HG02973 (cell line): Measurements from ENCODE around the gene PTPRO.

Experiments used
- ATAC-seq: cut with Tn5 transposase; IDR thresholded peaks from one replicate; pipeline ENCODE4 v1.9.1; 2021; ENCODE audit warnings: moderate library complexity; ENCODE audit not compliant: unreplicated experiment

The PTPRO gene

DNA sequence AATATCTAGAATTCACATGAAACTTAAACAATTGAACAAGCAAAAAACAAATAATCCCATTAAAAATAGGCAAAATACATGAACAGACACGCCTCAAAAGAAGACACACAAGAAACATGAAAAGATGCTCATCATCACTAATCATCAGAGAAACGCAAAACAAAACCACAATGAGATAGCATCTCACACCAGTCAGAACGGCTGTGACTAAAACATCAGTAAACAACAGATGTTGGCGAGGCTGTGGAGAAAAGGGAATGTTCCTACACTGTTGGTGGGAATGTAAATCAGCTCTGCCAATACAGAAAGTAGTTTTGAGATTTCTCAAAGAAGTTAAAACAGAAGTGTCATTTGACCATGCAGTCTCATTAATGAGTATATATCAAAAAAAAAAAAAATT lies 121.3 kb downstream of the PTPRO start:
- ATAC-seq = no peak

DNA sequence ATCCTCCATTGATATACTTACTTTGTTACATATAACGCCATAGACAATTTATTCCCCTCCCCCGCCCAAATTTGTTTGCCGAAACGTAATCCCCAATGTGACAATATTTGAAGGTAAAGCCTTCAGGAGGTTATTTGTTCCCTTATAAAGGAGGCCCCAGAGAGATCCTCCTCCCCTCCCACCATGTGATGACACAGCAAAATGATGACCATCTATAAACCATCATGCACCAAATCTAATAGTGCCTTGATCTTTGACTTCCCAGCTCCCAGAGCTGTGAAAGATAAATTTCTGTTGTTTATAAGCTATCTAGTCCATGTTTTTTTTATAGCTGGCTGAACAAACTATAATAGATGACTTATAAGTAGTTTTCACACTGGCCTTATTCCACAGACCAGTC lies 122.2 kb downstream of the PTPRO start:
- ATAC-seq = no peak

DNA sequence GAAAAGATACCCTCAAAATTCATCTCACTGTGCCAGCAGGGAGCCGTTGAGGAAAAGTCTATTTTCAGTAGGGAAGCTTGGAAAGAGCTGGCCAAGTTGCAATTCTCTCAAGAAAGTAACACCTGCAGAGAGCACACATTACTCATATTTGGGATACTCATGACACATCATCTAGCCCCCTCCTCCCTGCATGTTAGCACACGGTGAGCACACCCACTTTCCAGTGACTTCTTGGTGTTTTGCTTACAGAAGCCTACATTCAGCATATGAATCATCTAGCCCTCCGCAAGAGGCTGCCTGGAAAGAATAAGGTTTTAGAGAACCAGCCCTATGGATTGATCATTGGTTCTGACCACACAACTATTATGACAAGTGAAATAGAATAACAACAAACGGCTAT lies 124.5 kb downstream of the PTPRO start:
- ATAC-seq = no peak

DNA sequence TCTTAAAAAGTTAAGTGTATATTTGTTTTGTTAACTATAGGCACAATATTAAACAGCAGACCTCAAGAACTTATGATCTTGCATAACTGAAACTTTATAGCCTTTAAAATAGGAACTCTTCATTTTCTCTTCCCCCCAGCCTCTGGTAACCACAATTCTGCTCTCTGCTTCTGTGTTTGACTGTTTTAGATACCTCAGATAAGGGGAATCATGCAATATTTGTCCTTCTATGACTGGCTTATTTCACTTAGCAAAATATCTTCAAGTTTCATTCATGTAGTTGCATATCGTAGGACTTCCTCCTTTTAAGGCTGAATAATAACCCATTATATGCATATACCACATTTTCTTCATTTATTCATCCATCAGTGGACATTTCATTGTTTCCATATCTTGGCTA lies 131.3 kb downstream of the PTPRO start:
- ATAC-seq = peak; percentile 51

DNA sequence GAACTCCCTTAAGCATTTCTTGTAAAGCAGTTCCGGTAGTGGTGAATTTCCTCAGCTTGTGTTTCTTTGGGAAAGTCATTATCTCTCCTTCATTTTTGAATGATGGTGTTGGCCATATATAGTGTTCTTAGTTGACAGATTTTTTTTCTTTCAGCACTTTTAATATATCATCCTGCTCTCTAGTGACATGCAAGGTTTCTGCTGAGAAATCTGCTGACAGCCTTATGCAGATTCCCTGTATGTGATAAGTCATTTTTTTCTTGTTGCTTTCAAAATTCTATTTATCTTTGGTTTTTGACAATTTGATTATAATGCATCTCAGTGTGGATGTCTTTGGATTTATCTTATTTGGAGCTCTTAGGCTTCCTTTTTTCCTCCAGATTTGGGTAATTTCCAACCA lies 135.7 kb downstream of the PTPRO start:
- ATAC-seq = no peak

DNA sequence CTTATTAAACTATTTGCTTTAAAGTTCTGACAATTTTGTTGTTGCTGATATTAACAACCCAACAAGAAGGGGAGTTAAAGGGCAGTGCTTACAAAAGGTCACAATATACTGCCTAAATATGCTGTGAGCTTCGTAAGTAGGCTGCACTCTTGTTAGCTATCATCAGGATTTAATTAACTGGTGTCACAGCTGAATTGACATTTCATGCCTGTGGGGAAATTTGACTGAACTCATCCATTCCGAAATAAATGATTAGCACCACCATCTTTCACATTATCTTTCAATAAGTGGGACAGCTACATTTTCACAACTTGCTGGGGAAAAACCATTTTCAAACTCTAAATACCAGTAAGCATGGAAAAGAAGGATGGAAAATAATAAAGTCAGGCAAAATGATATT lies 146.6 kb downstream of the PTPRO start:
- ATAC-seq = no peak

DNA sequence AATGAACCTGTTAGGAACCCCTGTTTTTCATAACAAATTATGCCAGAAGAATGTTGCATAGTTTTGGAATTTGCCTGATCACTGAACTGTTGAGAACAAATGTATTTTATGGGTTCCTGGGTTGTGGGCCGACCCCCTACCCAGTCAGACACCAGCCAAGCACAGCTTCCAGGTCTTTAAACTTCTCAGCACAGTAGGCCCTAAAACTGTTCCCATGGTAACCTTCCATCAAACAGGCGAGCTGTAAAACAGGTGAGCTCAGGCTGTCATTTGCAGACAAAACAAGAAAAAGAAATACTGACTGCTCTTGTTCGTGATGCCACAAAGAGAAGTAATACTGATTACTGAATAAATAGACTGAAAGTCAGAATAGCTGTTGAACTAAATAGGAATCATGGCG lies 147.0 kb downstream of the PTPRO start:
- no peak for ATAC-seq

DNA sequence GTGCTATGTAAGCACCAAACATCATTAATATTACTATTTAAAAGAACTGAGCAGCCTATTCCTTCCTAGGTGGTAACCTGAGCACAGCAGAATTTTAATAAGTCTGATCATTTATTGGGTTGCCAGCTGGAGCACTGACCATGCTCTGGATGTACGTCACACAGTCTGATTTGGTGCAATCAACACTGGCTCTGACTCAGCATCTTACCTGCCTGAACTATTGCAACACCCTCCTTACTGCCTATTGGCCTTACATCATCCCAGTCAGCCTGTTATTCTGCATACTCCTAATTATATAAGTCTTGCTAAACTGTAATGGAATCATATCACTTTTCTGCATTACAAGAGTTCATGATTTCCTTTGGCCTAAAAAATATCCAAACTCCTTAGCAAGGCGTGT lies 149.7 kb downstream of the PTPRO start:
- no peak for ATAC-seq

DNA sequence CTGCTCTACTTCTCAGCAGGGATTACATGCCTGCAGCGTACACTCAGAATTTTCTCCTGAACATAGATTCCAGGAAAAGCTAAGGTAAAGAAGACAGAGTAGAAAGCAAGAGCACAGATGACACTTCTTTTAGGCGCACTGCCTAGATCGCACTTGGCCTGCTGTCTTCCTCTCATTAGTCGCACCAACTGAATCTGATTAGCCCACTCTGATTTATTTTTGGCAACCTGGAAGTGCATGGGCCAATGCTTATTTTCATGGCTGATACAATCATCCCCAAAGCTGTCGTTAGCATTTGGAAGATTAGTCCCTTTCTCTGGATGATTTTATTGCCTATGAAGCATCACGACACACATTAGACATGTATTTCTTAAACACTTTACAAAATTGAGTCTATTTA lies 152.5 kb downstream of the PTPRO start:
- ATAC-seq = no peak

DNA sequence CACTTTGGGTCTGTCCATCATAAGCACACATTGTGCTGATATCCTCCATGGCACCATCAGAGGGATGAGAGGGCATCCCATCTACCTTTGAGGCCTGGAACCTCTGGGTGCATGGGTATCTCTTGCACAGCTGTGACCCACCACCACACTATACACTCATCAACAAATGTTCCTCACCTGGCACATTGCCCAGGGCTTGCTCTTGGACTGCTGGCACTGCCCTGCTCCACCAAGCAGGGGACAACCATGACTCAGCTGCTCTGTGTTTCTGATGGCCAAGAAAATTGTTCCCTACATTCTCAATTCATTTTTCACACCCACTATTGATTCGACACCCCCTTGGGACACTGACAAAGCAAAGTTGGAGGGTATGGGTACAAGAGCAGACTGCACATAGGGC lies 155.5 kb downstream of the PTPRO start:
- ATAC-seq = no peak

DNA sequence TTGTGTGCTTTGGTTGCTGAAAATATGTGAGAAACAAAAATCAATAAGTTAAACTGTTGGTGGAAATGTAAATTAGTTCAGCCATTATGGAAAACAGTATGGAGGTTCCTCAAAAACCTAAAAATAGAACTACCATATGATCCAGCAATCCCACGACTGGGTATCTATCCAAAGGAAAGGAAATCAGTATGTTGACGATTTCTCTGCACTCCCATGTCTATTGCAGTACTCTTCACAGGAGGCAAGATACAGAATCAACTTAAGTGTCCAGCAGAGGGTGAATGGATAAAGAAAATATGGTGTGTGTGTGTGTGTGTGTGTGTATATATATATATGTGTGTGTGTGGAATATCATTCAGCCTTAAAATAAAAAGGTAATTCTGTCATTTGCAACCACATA lies 159.5 kb downstream of the PTPRO start:
- ATAC-seq = no peak

DNA sequence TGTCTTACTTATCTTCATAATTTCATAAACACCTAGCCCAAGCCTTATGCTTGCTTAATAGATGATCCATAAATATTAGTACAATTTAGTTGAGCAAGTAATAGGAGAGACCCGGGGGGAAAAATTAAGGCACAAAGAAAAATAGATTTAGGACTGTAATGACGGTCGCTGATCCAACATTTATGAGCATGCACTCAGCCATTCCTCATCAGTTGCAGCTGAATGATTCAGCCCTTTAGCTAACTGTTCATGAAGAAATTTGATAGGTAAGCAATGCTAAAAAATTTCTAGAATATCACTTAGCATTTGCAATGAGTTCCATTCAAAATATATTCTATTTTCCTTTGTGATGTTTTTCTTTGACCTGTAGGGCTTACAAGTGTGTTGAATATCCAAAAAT lies 163.2 kb downstream of the PTPRO start:
- no peak for ATAC-seq

DNA sequence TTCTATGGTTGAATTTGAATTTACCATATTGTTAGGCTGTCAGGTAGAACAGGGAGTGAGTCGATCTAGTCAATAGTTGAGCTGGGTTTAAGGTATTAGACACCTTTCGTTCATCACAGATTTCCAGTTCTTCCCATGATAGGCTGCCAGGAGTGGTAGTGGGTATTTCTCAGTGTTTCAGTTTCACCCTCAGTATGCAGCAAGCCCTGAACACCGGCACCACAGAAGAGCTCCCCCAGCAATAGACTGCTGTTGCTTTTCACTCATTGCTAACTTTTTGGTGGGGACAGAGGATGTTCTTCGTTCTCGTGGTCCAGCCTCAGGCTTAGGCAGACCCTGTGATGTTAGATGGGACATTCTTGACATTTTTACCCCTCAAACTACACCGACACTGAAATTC lies 164.6 kb downstream of the PTPRO start:
- ATAC-seq = no peak

DNA sequence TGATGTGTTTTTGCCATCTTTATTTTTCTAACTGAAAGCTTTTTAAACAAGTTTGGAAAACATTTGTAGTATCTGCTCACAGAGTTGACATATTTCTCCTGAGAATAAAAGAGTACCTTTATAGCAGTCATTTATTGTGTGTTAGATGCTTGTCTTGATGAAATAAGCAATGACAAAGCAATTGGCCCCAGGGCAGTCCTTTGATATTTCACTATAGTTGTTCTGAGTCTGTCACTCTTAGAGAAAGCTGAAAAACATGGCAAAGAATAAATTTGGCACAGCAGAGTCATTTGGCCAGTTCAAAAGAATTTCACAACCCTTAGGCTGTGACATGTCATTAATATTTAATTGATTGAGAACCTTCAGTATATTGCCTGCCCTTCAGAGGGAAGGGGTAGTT lies 166.2 kb downstream of the PTPRO start:
- no peak for ATAC-seq

DNA sequence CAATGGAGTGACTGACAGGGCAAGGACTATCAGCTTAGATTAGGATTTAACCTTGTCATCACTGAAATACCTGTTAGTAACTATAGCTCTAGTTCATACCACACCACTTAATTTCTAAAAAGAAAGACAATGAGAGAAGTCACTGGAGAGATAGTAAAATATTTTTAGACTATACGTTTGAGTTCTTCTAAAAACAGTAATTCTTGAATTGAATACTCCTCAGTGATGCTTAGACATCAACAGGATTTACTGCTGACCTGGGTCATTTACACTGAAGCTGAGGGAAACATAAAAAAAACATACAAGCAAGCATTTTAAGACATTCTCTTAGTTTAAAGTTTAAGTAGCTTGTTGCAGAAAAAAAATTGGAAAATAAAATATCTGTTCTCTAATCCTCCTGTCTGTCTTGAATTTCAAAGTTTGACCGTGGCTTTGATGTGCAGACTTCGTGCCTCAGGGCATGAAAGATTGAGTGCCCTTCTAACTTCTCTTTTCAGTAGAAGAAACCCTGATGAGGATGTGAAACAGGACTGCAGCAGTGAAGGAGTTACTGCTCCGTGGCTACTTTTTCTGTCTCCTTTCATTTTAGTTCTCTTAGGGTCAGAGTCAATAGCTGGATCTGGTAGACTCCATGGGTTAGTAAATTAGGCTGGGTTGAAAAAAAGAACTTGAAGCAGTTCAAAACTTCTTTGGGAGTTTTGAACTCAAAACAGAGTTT lies 172.2 kb downstream of the PTPRO start:
- no peak for ATAC-seq

DNA sequence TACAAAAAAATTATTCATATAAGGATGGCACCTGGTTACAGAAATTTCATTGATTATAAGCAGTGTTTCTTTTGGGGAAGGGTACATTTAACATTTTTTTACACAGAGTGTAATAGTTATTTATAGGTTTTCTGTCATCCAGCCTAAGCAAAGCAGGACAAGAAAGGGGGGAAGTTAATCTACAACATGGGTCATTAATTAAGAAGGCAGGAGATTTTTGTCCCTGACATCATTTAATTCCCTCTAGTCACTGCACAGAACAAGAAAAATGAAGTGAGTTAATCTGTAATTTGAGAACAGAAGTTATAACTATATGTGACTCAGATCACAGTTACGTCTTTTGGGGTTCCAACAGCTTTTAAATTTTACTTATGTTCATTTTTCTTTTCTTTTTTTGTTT lies 173.4 kb downstream of the PTPRO start:
- no peak for ATAC-seq

DNA sequence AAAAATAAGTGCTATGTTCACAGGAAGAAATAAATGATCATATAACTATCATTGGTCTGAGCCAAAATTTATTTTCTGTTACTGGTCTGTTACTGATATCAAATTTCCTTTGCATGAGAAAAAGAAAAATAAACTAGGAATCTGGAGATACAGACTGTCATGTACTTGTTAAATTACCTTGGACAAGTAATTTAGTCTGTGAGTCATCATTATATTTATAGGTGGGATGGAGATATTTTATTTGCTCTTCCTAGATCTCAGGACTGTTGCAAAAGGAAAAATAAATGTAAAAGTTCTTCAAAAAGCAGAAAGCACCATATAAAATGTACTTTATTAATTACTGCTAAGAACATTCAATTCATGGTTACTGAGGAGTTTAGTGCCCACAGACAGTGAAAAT lies 174.4 kb downstream of the PTPRO start:
- ATAC-seq = no peak

DNA sequence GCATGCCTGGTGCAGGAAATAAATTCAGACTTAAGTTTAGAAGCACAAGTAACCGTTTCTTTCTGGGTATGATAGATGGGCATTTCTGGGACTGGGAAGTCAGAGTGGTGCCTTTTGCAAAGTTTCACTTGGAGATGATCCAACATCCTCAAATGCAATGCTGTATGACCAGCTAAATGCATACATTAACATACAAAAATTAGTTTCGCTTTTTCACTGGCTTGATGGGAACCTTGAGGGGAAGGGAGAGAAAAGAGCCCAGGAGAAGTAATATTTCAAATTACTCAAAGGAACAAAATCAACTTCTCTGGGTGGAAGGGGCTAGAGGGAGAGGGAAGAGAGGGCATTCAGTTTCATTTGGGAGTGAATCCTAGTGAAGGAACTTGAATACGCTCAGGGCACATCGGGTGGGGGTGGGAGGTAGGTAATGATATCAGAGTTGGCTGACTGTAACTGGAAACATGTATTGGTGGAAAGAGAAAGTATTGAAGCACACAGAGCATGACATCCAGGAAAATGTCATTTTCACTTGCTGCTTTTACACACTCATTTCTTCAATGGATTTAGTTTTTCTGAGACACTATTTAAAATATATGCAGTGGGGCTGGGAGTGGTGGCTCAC lies 175.5 kb downstream of the PTPRO start:
- no peak for ATAC-seq

DNA sequence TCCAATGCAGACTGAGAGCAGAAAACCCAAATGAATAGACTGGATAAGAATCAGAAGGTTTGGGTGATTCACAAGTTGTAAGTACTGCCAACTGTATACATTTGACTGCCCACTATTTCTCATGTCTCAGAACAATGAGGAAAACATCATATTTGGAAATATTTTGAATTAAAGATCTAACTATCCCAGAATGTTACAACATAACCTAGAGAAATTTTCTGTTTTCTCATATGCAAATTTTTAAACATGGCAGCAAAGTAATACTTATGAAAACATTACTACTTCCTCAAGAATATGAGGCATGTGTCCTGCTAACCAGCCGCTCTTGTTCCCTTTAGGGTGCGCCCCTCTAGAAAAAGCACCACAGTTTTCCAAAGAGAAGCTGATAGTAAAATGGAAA lies 179.9 kb downstream of the PTPRO start:
- no peak for ATAC-seq

DNA sequence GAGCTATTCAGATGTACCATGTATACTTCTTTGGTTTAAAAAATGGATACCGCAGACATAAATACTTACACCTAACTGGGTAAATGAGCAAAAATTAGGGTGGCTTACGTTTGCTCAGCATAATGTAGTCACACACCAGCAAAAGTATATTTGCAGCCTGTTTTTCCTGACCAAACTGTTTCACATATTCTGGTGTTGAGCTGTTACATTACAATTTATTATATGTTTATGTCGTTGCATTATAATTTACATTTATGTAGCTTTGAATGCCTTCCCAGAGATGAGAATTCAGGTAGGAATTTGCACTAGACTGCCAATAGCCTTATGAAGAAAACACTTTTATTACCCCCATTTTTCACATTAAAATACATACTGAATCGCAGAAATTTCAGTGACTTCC lies 183.3 kb downstream of the PTPRO start:
- ATAC-seq = no peak

DNA sequence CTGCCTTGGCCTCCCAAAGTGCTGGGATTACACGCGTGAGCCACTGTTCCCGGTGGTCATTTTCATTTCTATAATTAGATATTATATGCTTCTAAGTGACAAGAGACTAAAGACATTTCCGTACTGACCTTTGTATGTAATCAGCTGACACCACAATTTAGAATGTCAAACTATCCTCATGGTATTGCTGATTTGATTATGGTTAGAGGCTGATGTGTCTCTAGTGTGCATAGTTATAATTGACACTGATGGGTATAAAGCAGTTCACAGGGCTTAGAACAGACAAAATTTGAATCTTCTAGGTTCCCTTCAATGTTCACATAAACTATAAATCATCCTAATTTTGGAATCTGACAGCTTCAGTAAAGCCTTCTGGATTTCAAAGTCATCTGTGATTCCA lies 192.7 kb downstream of the PTPRO start:
- no peak for ATAC-seq

DNA sequence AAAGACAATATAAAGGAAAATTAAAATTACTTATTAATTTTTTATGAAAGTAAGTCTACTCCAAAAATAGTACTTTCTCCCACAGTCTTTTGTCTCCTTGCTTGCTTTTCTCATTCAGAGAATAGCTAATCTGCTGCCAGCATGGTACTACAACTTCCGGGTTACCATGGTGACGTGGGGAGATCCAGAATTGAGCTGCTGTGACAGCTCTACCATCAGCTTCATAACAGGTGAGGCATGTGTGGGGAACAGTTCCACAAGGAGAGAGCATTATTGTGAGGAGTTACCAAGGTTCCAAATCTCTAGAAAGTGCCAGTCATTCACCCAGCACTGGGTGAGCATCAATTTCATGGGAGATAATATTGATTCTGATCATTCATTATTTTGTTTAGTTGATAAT lies 197.8 kb downstream of the PTPRO start:
- ATAC-seq = no peak

DNA sequence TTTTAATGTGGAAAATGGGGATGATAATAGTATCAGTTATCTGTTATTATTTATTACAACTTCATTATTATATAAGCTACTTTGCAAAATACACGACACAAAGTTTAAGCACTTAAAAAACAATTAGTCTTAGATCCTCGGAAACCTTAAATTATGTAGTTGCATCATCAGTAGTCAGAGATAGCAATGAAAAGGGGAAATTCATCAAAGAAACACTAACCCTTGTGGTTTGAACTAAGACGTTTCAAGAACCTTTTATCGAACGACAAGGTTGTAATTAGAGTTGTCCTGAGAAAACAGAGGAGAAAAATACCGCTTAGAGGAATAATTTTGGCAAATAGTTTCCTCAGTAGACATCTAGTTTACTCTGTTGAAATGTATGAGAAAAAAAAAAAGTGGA lies 198.5 kb downstream of the PTPRO start:
- no peak for ATAC-seq
